RWPE2 (cell line): ENCODE results near the gene IL1R2.

Source experiments
- ATAC-seq: fragments of 200-7000 bp; cut with Tn5 transposase; 3 replicates; pipeline ENCODE4 v1.9.1; 2021; ENCODE audit warnings: low read depth
- DNase-seq: peaks from one replicate; pipeline ENCODE4 v3.0.0-alpha.2; 2020; ENCODE audit warnings: low spot score
- H3K27ac ChIP-seq: fragments of 450-650 bp; 2 replicates; pipeline ENCODE4 v1.5.1; 2017; ENCODE audit warnings: mild to moderate bottlenecking; ENCODE audit not compliant: poor library complexity, severe bottlenecking
- H3K27me3 ChIP-seq: fragments of 250-450 bp; sonication (Bioruptor Pico); 2 replicates; pipeline ENCODE4 v1.5.1; 2021; ENCODE audit warnings: mild to moderate bottlenecking, moderate library complexity; ENCODE audit not compliant: insufficient read depth, poor library complexity, severe bottlenecking
- H3K36me3 ChIP-seq: fragments of 250-450 bp; sonication (Bioruptor Pico); 2 replicates; pipeline ENCODE4 v1.5.1; 2020; ENCODE audit warnings: low read depth, mild to moderate bottlenecking, moderate library complexity
- H3K4me1 ChIP-seq: fragments of 250-450 bp; sonication (Bioruptor Pico); 2 replicates; pipeline ENCODE4 v1.5.1; 2021; ENCODE audit warnings: mild to moderate bottlenecking, moderate library complexity; ENCODE audit not compliant: insufficient read depth, poor library complexity, severe bottlenecking
- H3K4me3 ChIP-seq: fragments of 250-450 bp; sonication (Bioruptor Pico); 2 replicates; pipeline ENCODE4 v1.5.1; 2021; ENCODE audit warnings: mild to moderate bottlenecking, moderate library complexity; ENCODE audit not compliant: severe bottlenecking
- H3K9me3 ChIP-seq: fragments of 250-450 bp; sonication (Bioruptor Pico); 2 replicates; pipeline ENCODE4 v1.5.1; 2021; ENCODE audit warnings: mild to moderate bottlenecking, moderate library complexity; ENCODE audit not compliant: severe bottlenecking
- TF ChIP-seq, protein P1 (sequence below): fragments of 450-650 bp; IDR thresholded peaks from one replicate; pipeline ENCODE4 v1.5.1; 2017; ENCODE audit warnings: mild to moderate bottlenecking, moderate library complexity; ENCODE audit not compliant: poor library complexity, severe bottlenecking

The IL1R2 gene

DNA sequence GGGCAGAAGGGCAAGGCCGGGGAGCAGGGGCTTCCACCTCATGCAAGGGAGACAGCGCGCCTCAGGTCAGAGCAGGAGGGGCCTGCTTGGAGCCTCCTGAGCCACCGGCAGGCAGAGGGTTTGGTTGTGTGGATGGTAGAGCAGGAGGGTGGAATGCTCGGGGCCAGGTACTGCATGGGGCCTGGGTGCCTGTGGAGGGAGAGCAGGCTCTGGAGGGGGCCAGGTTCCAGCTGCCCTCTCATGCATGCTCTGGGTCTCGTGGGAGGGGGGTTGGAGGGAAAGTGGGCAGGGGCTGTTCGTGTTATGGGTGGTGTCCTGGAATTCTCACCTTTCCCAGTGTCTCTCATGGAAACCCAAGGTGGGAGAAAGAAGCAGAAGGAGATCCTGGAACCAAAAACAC lies 3.2 kb upstream of the IL1R2 start:
- Histone ChIP-seq H3K4me3 (no peak overlapping the region), H3K27ac (no peak overlapping the region), H3K4me1 (peaks cover 16% of the 10 kb centered on the region), H3K36me3 (no peaks in the 10 kb centered on the region), H3K9me3 (no peaks in the 10 kb centered on the region), H3K27me3 (no peaks in the 10 kb centered on the region)
- TF ChIP-seq, protein P1, sequence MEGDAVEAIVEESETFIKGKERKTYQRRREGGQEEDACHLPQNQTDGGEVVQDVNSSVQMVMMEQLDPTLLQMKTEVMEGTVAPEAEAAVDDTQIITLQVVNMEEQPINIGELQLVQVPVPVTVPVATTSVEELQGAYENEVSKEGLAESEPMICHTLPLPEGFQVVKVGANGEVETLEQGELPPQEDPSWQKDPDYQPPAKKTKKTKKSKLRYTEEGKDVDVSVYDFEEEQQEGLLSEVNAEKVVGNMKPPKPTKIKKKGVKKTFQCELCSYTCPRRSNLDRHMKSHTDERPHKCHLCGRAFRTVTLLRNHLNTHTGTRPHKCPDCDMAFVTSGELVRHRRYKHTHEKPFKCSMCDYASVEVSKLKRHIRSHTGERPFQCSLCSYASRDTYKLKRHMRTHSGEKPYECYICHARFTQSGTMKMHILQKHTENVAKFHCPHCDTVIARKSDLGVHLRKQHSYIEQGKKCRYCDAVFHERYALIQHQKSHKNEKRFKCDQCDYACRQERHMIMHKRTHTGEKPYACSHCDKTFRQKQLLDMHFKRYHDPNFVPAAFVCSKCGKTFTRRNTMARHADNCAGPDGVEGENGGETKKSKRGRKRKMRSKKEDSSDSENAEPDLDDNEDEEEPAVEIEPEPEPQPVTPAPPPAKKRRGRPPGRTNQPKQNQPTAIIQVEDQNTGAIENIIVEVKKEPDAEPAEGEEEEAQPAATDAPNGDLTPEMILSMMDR: no peak
- ATAC-seq (no peak), DNase-seq (no peak)

DNA sequence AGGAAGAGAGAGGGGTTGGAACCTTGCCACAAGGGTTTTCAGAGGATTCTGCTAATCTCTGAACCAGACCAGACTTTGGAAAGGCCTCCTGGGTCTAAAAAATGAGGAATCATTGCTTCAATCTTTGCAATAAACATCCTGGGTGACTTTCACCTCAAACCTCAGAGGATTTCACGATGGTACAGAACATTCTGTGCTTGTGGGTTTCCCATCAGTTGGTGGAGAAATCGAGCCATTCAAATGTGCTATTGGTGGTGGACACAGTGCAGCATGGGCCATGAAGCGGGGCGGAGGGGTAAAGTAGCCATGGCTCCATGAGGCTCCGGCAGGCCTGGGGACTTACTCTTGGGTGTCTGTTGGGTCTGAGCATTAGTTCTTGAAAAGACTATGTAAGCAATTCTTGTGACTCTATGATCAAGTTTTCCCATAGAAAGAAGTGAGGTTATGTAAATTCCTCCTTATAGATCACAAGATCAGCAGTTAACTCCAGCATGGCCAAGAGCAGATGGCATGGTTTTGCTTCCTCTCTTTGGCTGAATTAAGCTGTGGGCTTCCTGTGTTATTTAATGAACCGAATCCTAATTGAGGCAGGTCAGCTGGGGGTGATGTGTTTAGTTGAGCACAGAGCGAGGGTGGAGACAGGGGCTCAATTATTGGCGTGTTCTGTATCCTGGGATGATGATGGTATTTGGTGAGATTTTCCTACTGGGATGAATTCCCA lies 1.9 kb upstream of the IL1R2 start:
- no peak overlapping the region for H3K27ac ChIP-seq
- H3K4me3 ChIP-seq: no peak overlapping the region
- no peaks in the 10 kb centered on the region for H3K27me3 ChIP-seq
- DNase-seq (no peak), ATAC-seq (no peak)
- peaks cover 10% of the 10 kb centered on the region for H3K4me1 ChIP-seq
- H3K36me3 ChIP-seq: no peaks in the 10 kb centered on the region
- no peaks in the 10 kb centered on the region for H3K9me3 ChIP-seq
- TF ChIP-seq, protein P1: no peak

DNA sequence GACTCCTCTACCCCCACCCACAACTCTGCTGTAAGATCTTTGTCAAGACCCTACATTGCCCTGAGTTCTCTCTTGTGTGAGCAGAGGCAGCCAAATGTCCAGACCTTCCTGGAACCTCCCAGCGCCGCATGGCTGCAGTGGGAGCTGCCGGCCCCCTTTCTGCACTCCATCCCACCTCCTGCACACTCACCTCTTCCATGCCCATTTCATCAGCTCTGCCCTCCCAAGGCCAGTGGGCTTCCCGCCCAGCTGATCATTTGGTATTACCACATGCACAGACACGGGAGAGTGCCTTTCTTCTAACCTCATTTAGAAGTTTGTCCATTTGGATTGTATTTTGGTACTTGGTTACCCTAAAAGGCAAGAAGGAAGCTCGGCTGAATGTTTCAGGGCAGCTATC lies 2.0 kb downstream of the IL1R2 start:
- DNase-seq: no peak
- TF ChIP-seq, protein P1: no peak
- Histone ChIP-seq H3K9me3 (no peaks in the 10 kb centered on the region), H3K4me1 (no peaks in the 10 kb centered on the region), H3K4me3 (no peak overlapping the region), H3K27ac (no peak overlapping the region), H3K36me3 (no peaks in the 10 kb centered on the region), H3K27me3 (no peaks in the 10 kb centered on the region)
- ATAC-seq: no peak

DNA sequence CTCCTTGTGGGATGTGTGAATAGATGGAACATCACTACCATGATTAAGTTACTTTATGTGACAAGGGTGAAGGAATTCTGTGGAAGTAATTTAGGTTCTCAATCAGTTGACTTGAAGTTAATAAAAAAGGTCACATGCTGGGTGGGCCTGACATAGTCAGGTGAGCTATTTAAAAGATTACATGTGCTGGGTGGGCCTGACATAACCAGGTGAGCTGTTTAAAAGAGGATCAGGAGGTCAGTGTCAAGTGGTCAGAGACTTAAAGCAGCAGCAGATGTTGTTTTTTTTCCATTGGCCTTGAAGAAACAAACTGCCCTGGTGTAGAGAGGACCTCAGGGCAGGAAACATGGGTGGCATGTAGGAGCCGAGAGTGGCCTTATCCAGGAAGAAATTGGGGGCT lies 3.3 kb downstream of the IL1R2 start:
- ATAC-seq: no peak

DNA sequence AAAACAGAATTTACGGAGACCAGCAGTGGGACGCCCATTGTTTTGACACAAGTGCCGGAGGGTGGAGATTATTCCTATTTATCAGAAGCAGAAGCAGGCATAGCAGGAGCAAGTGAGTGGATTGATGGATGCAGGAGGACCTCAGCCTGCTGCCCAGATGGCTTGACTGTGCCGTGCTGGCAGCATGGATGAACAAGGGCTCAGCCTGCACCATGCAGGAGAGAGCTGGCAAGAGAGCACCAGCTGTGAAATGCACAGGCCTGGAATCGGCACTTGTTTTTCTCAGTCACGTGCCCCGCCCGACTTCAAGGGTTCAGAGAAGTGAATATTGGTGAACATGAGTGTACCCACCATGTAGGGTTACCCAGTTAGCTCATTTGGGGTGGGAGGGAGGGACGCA lies 4.0 kb downstream of the IL1R2 start:
- Histone ChIP-seq H3K36me3 (no peaks in the 10 kb centered on the region), H3K9me3 (no peaks in the 10 kb centered on the region), H3K4me1 (peaks cover 10% of the 10 kb centered on the region), H3K27ac (no peak overlapping the region), H3K27me3 (no peaks in the 10 kb centered on the region), H3K4me3 (no peak overlapping the region)
- DNase-seq (no peak), ATAC-seq (no peak)
- TF ChIP-seq, protein P1: no peak

More for the DNA sequence above, 3.3 kb downstream of the IL1R2 start:
- Histone ChIP-seq H3K36me3 (no peaks in the 10 kb centered on the region), H3K4me3 (no peak overlapping the region), H3K4me1 (peaks cover 10% of the 10 kb centered on the region), H3K27me3 (no peaks in the 10 kb centered on the region), H3K9me3 (no peaks in the 10 kb centered on the region), H3K27ac (no peak overlapping the region)
- DNase-seq: no peak
- TF ChIP-seq, protein P1: no peak
